ENCODE results near the gene ST3GAL6. TPM values are rescaled to one million over a fixed set of nuclear protein-coding genes. Genes with fewer than 3 reads are reported as not detected.

The ST3GAL6 gene
- total and polyA plus RNA-seq, 2 donors (not counting 3 experiments of a cell fraction or from before 2014, with no cell fraction given), result 13.2 to 35.9 TPM

DNA sequence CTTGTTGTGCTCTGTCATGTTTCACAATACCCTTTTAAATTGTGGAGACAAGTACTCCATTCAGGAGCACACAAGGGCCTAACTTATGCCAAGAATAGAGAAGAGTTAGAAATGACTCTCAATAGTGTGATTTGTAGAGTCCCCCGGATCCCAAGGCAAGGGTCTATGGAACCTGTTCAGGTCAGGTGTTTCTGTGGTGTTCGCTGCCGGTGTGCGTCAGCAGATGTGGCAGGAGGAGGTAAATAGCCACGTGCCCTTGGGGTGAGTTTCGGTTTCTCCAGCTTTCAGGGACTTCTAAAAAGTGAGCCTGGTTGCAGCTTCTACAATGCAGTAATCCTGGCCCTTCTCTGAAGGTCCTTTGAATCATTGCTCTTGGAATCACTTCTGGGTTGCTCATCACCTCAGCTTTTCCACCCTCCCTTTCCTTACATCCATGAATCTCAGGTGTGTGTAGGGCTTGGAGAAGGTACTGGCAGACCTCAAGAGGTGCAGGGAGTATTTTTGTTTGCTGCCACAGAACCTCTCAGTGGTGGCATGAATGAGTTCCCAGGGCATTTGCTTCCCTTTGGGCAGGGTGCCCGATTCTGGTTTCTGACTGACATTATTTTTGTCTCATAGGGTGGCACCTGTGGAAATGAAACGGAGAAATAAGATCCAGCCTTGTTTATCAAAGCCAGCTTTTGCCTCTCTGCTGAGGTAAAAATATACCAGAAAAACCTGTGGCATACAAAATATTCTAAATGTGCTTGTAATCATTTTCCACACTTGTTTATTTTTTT, 7.3 kb downstream of the ST3GAL6 start:
- Histone ChIP-seq H3K9me1 (replicated peaks; ENCODE audit: control insufficient read depth, extremely low read depth, insufficient read depth, low read length) (no peaks in the 10 kb centered on the region), H3K27me3 (ENCODE audit: control insufficient read depth in 2 of 2, insufficient read depth in 2 of 2, low read length in 2 of 2) (no peaks in the 10 kb centered on the region), H4K20me1 (replicated peaks; ENCODE audit: control insufficient read depth, extremely low read depth, insufficient read depth, low read length) (no peaks in the 10 kb centered on the region), H3K36me3 (ENCODE audit: control insufficient read depth in 2 of 2, extremely low read depth in 1 of 2, insufficient read depth in 2 of 2, low read length in 2 of 2) (peaks cover 0 to 14% of the 10 kb centered on the region in 2 experiments), H3K27ac (ENCODE audit: insufficient read depth, low read depth, low read length) (no peak overlapping the region), H3K9me3 (replicated peaks; ENCODE audit: control insufficient read depth, insufficient read depth, low read length) (no peaks in the 10 kb centered on the region), H3K4me1 (ENCODE audit: control insufficient read depth, extremely low read depth, insufficient read depth, low read length) (peaks cover 27% of the 10 kb centered on the region), H3K79me2 (ENCODE audit: control insufficient read depth, insufficient read depth, low read length) (peaks cover 3% of the 10 kb centered on the region), H3K4me3 (replicated peaks in 1 of 3; ENCODE audit: insufficient read depth in 1 of 3, low read depth in 1 of 3, low read length in 3 of 3) (no peak overlapping the region), H3K4me2 (ENCODE audit: insufficient read depth, low read length) (no peak overlapping the region), H3K9ac (replicated peaks; ENCODE audit: extremely low read depth, insufficient read depth, low read length) (no peak overlapping the region), H2AFZ (ENCODE audit: low read depth, low read length) (no peak overlapping the region)
- FAIRE-seq (no peak), DNase-seq (ENCODE audit: low read depth, low spot score) (no peak)
- dilution Hi-C loops (cut with MboI; ENCODE audit: extremely low pct_ligation_motif_present, low sequenced_read_pairs) (no loop called here), intact Hi-C loops (cut with micrococcal nuclease) (no loop called here)
- ChIA-PET POLR2A (no interaction called here), CTCF (interaction anchor here (1.3 to 3.0 kb wide), 2 partner anchors 9 to 168 kb away, joined by 4 to 9 read pairs; no protein-coding TSS in a partner anchor)
- TF ChIP-seq MAX (IDR thresholded peaks at IDR 0.05; ENCODE audit: insufficient read depth, insufficient read length), result no peak
- BruUV-seq (replicated peaks), result no TSS peak

DNA sequence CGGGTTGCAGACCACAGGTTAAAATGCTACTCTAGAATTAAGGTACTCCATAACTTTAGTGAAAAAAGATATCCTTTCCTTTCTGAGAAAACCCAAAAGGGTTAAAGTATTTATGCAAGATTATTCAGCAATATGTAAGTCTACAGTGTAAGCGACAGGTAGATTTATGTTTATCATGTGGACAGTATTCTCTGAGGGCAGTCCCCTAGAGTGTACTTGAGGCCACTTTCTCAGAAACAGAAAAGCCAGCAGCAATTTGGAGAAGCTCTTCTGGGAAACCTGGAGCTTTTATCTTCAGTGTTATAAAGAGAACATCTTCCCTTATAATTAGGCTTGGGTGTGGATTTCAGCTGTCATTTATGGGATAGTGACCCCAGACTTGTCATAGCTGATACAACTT, 8.9 kb downstream of the ST3GAL6 start:
- dilution Hi-C loops (cut with MboI; ENCODE audit: extremely low pct_ligation_motif_present, low sequenced_read_pairs), result no loop called here
- no peaks in the 10 kb centered on the region for H3K27me3 ChIP-seq (ENCODE audit: control insufficient read depth in 2 of 2, insufficient read depth in 2 of 2, low read length in 2 of 2)
- FAIRE-seq (no peak), DNase-seq (ENCODE audit: low read depth, low spot score) (no peak)
- H3K9me3 ChIP-seq (replicated peaks; ENCODE audit: control insufficient read depth, insufficient read depth, low read length), result no peaks in the 10 kb centered on the region
- no peak for TF ChIP-seq POLR2A (IDR thresholded peaks at IDR 0.05; ENCODE audit: low read depth, low read length)
- no peak for TF ChIP-seq CTCF (IDR thresholded peaks at IDR 0.05; ENCODE audit: extremely low read depth in 1 of 2, insufficient read depth in 1 of 2, low read depth in 1 of 2, low read length in 2 of 2)
- no peak for TF ChIP-seq FOS (IDR thresholded peaks at IDR 0.05; ENCODE audit: borderline replicate concordance, insufficient read depth, low read length)
- TF ChIP-seq MYC (IDR thresholded peaks at IDR 0.05; ENCODE audit: low read depth, low read length), result no peak
- POLR2A ChIA-PET, result no interaction called here
- BruUV-seq (replicated peaks), result no TSS peak
- no peak overlapping the region for H3K27ac ChIP-seq (ENCODE audit: insufficient read depth, low read depth, low read length)
- CTCF ChIA-PET, result interaction anchor here (0.8 to 1.5 kb wide), 4 partner anchors 9 to 170 kb away, joined by 3 to 5 read pairs (median 3); partner anchors contain the start of gene ST3GAL6
- intact Hi-C loops (cut with micrococcal nuclease), result no loop called here
- no peak overlapping the region for H3K4me2 ChIP-seq (ENCODE audit: insufficient read depth, low read length)
- H3K4me3 ChIP-seq (replicated peaks in 1 of 3; ENCODE audit: insufficient read depth in 1 of 3, low read depth in 1 of 3, low read length in 3 of 3), result no peak overlapping the region
- H3K9me1 ChIP-seq (replicated peaks; ENCODE audit: control insufficient read depth, extremely low read depth, insufficient read depth, low read length), result no peaks in the 10 kb centered on the region
- H3K79me2 ChIP-seq (ENCODE audit: control insufficient read depth, insufficient read depth, low read length), result peaks cover under 1% of the 10 kb centered on the region
- H4K20me1 ChIP-seq (replicated peaks; ENCODE audit: control insufficient read depth, extremely low read depth, insufficient read depth, low read length), result no peaks in the 10 kb centered on the region
- H3K4me1 ChIP-seq (ENCODE audit: control insufficient read depth, extremely low read depth, insufficient read depth, low read length), result peaks cover 15% of the 10 kb centered on the region
- no peak overlapping the region for H2AFZ ChIP-seq (ENCODE audit: low read depth, low read length)
- H3K36me3 ChIP-seq (ENCODE audit: control insufficient read depth in 2 of 2, extremely low read depth in 1 of 2, insufficient read depth in 2 of 2, low read length in 2 of 2), result peaks cover 0 to 14% of the 10 kb centered on the region in 2 experiments
- no peak overlapping the region for H3K9ac ChIP-seq (replicated peaks; ENCODE audit: extremely low read depth, insufficient read depth, low read length)

All from endothelial cell of umbilical vein (primary cell).